Measurements from ENCODE around the gene CFAP53.

The CFAP53 gene

GRCh38 chr18:50190926-50191325 lies 75.4 kb downstream of the CFAP53 start:
- H3K4me3 ChIP-seq (ENCODE audit: low read length), result no peak overlapping the region
- 64% methylated on average over 1 of the region's 1 CpG for WGBS
- H3K27me3 ChIP-seq (ENCODE audit: insufficient read depth, low read length), result peaks cover 71% of the 10 kb centered on the region
- no peak overlapping the region for H3K27ac ChIP-seq (ENCODE audit: low read depth, low read length)
- no peak overlapping the region for H3K9ac ChIP-seq (ENCODE audit: low read depth, low read length)
- 0 out of 2 replicates have a peak, but pooled peaks cover 3% of the 10 kb centered on the region for H3K4me1 ChIP-seq (ENCODE audit: insufficient read depth, low read length)
- H3K9me3 ChIP-seq (ENCODE audit: insufficient read depth, low read depth, low read length), result no peaks in the 10 kb centered on the region
- H3K36me3 ChIP-seq (ENCODE audit: insufficient read depth, low read length), result no peaks in the 10 kb centered on the region

DNA sequence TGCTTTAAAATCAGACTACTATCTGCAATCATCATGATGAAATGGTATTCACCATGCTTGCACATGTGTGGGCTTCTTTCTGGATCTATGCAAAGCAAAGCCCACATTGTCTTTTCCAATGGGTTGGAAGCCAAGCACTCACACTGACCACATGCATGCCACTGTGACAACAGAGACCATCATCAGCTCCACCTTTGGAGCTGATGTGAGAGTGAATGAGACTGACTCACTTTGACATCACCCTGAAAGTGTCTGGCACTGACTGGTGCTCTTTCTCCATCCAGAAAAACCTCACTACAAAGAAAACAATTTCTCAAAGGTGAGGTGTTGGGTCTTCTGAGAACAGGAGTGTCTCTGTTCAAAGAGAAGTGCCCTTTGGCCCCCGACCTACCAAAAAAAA lies 76.1 kb downstream of the CFAP53 start:
- 57% methylated on average over 1 of the region's 1 CpG for WGBS
- no peaks in the 10 kb centered on the region for H3K9me3 ChIP-seq (ENCODE audit: insufficient read depth, low read depth, low read length)
- no peak overlapping the region for H3K4me3 ChIP-seq (ENCODE audit: low read length)
- H3K27me3 ChIP-seq (ENCODE audit: insufficient read depth, low read length), result peaks cover 64% of the 10 kb centered on the region
- no peaks in the 10 kb centered on the region for H3K36me3 ChIP-seq (ENCODE audit: insufficient read depth, low read length)
- 0 out of 2 replicates have a peak, but pooled peaks cover 3% of the 10 kb centered on the region for H3K4me1 ChIP-seq (ENCODE audit: insufficient read depth, low read length)
- H3K9ac ChIP-seq (ENCODE audit: low read depth, low read length), result no peak overlapping the region
- no peak overlapping the region for H3K27ac ChIP-seq (ENCODE audit: low read depth, low read length)

GRCh38 chr18:50189160-50189559 lies 77.1 kb downstream of the CFAP53 start:
- H3K27ac ChIP-seq (ENCODE audit: low read depth, low read length), result no peak overlapping the region
- WGBS, result 90% methylated on average over 1 of the region's 1 CpG
- H3K36me3 ChIP-seq (ENCODE audit: insufficient read depth, low read length), result no peaks in the 10 kb centered on the region
- 0 out of 2 replicates have a peak, but pooled peaks cover 3% of the 10 kb centered on the region for H3K4me1 ChIP-seq (ENCODE audit: insufficient read depth, low read length)
- no peak overlapping the region for H3K9ac ChIP-seq (ENCODE audit: low read depth, low read length)
- no peaks in the 10 kb centered on the region for H3K9me3 ChIP-seq (ENCODE audit: insufficient read depth, low read depth, low read length)
- H3K4me3 ChIP-seq (ENCODE audit: low read length), result no peak overlapping the region
- H3K27me3 ChIP-seq (ENCODE audit: insufficient read depth, low read length), result peaks cover 54% of the 10 kb centered on the region

- no peaks in the 10 kb centered on the region for H3K36me3 ChIP-seq (ENCODE audit: insufficient read depth, low read length)
- H3K9me3 ChIP-seq (ENCODE audit: insufficient read depth, low read depth, low read length), result no peaks in the 10 kb centered on the region
- H3K27me3 ChIP-seq (ENCODE audit: insufficient read depth, low read length), result peaks cover 49% of the 10 kb centered on the region
- 0 out of 2 replicates have a peak, but pooled peaks cover 3% of the 10 kb centered on the region for H3K4me1 ChIP-seq (ENCODE audit: insufficient read depth, low read length)
- H3K27ac ChIP-seq (ENCODE audit: low read depth, low read length), result no peak overlapping the region
- no peak overlapping the region for H3K4me3 ChIP-seq (ENCODE audit: low read length)
- 90% methylated on average over 6 of the region's 6 CpGs for WGBS
- no peak overlapping the region for H3K9ac ChIP-seq (ENCODE audit: low read depth, low read length)
Observed at GRCh38 chr18:50188652-50189051, 77.6 kb downstream of the CFAP53 start.

- Histone ChIP-seq H3K9ac (ENCODE audit: low read depth, low read length) (no peak overlapping the region), H3K27me3 (ENCODE audit: insufficient read depth, low read length) (peaks cover 39% of the 10 kb centered on the region), H3K36me3 (ENCODE audit: insufficient read depth, low read length) (no peaks in the 10 kb centered on the region), H3K27ac (ENCODE audit: low read depth, low read length) (no peak overlapping the region), H3K4me3 (ENCODE audit: low read length) (no peak overlapping the region), H3K4me1 (ENCODE audit: insufficient read depth, low read length) (no peaks in the 10 kb centered on the region), H3K9me3 (ENCODE audit: insufficient read depth, low read depth, low read length) (no peaks in the 10 kb centered on the region)
- WGBS, result 89% methylated on average over 3 of the region's 3 CpGs
Observed at GRCh38 chr18:50187659-50188058, 78.6 kb downstream of the CFAP53 start.

DNA sequence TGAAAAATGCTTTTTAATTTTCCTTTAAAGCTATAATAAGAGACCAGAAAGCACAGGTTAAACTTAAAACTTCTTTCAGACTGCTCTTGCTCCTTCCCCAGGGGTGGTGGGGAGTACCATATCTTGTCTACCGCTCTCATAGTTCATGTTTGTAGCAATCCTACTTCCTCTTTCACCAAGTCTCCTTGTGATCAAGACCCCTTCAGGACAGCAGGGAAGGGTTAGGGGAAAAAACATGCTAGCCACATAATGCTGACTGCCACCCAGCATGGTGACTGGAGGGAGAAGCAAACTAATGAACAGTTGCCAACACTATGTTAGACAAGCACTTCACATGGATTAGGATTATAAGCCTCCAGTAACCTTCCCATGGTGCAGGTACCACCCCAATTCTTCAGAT lies 79.9 kb downstream of the CFAP53 start:
- H3K36me3 ChIP-seq (ENCODE audit: insufficient read depth, low read length), result no peaks in the 10 kb centered on the region
- H3K4me3 ChIP-seq (ENCODE audit: low read length), result no peak overlapping the region
- WGBS, result no CpG with 5 or more reads among the region's 1 CpG
- no peak overlapping the region for H3K27ac ChIP-seq (ENCODE audit: low read depth, low read length)
- peaks cover 26% of the 10 kb centered on the region for H3K27me3 ChIP-seq (ENCODE audit: insufficient read depth, low read length)
- no peaks in the 10 kb centered on the region for H3K9me3 ChIP-seq (ENCODE audit: insufficient read depth, low read depth, low read length)
- H3K4me1 ChIP-seq (ENCODE audit: insufficient read depth, low read length), result no peaks in the 10 kb centered on the region
- H3K9ac ChIP-seq (ENCODE audit: low read depth, low read length), result no peak overlapping the region

- Histone ChIP-seq H3K27ac (ENCODE audit: low read depth, low read length) (no peak overlapping the region), H3K36me3 (ENCODE audit: insufficient read depth, low read length) (no peaks in the 10 kb centered on the region), H3K27me3 (ENCODE audit: insufficient read depth, low read length) (no peaks in the 10 kb centered on the region), H3K9ac (ENCODE audit: low read depth, low read length) (no peak overlapping the region), H3K4me3 (ENCODE audit: low read length) (no peak overlapping the region), H3K4me1 (ENCODE audit: insufficient read depth, low read length) (no peaks in the 10 kb centered on the region), H3K9me3 (ENCODE audit: insufficient read depth, low read depth, low read length) (no peaks in the 10 kb centered on the region)
- WGBS, result 84% methylated on average over 5 of the region's 5 CpGs
Observed at GRCh38 chr18:50183556-50183955, 82.7 kb downstream of the CFAP53 start.

DNA sequence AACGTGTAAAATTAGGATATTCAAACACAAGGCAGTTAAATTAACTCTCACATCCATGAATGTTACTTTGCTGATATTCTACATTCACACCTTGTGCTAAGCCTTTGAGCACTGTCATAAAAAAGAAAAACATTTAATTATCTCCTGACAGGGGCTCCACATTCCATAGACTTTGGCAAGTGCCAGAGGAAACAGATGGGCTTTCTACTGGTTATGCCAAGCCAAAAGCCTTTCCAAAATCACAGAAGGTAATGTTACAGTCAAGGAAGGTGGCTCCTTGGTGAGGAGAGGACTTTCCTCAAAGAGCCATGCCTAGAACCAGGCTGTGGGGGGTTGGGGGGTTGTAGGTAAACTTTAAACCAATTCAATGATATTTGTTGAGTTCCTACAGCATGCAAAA lies 83.8 kb downstream of the CFAP53 start:
- no peaks in the 10 kb centered on the region for H3K27me3 ChIP-seq (ENCODE audit: insufficient read depth, low read length)
- no peak overlapping the region for H3K9ac ChIP-seq (ENCODE audit: low read depth, low read length)
- no peak overlapping the region for H3K27ac ChIP-seq (ENCODE audit: low read depth, low read length)
- H3K4me1 ChIP-seq (ENCODE audit: insufficient read depth, low read length), result no peaks in the 10 kb centered on the region
- 88% methylated on average over 1 of the region's 1 CpG for WGBS
- H3K36me3 ChIP-seq (ENCODE audit: insufficient read depth, low read length), result no peaks in the 10 kb centered on the region
- H3K4me3 ChIP-seq (ENCODE audit: low read length), result no peak overlapping the region
- H3K9me3 ChIP-seq (ENCODE audit: insufficient read depth, low read depth, low read length), result no peaks in the 10 kb centered on the region

GRCh38 chr18:50181590-50181989 lies 84.7 kb downstream of the CFAP53 start:
- no peak overlapping the region for H3K27ac ChIP-seq (ENCODE audit: low read depth, low read length)
- H3K9me3 ChIP-seq (ENCODE audit: insufficient read depth, low read depth, low read length), result no peaks in the 10 kb centered on the region
- no peak overlapping the region for H3K4me3 ChIP-seq (ENCODE audit: low read length)
- no peaks in the 10 kb centered on the region for H3K4me1 ChIP-seq (ENCODE audit: insufficient read depth, low read length)
- H3K36me3 ChIP-seq (ENCODE audit: insufficient read depth, low read length), result no peaks in the 10 kb centered on the region
- H3K27me3 ChIP-seq (ENCODE audit: insufficient read depth, low read length), result no peaks in the 10 kb centered on the region
- no peak overlapping the region for H3K9ac ChIP-seq (ENCODE audit: low read depth, low read length)
- WGBS, result 91% methylated on average over 1 of the region's 2 CpGs

GRCh38 chr18:50179465-50179864 lies 86.8 kb downstream of the CFAP53 start:
- no peaks in the 10 kb centered on the region for H3K27me3 ChIP-seq (ENCODE audit: insufficient read depth, low read length)
- no peaks in the 10 kb centered on the region for H3K4me1 ChIP-seq (ENCODE audit: insufficient read depth, low read length)
- no peak overlapping the region for H3K9ac ChIP-seq (ENCODE audit: low read depth, low read length)
- WGBS, result 86% methylated on average over 2 of the region's 2 CpGs
- H3K4me3 ChIP-seq (ENCODE audit: low read length), result no peak overlapping the region
- no peak overlapping the region for H3K27ac ChIP-seq (ENCODE audit: low read depth, low read length)
- no peaks in the 10 kb centered on the region for H3K36me3 ChIP-seq (ENCODE audit: insufficient read depth, low read length)
- no peaks in the 10 kb centered on the region for H3K9me3 ChIP-seq (ENCODE audit: insufficient read depth, low read depth, low read length)

GRCh38 chr18:50177294-50177992 lies 88.9 kb downstream of the CFAP53 start:
- Histone ChIP-seq H3K9me3 (ENCODE audit: insufficient read depth, low read depth, low read length) (no peaks in the 10 kb centered on the region), H3K27me3 (ENCODE audit: insufficient read depth, low read length) (no peaks in the 10 kb centered on the region), H3K4me1 (ENCODE audit: insufficient read depth, low read length) (no peaks in the 10 kb centered on the region), H3K9ac (ENCODE audit: low read depth, low read length) (no peak overlapping the region), H3K4me3 (ENCODE audit: low read length) (no peak overlapping the region), H3K36me3 (ENCODE audit: insufficient read depth, low read length) (no peaks in the 10 kb centered on the region), H3K27ac (ENCODE audit: low read depth, low read length) (no peak overlapping the region)
- WGBS, result 82% methylated on average over 2 of the region's 3 CpGs
